ENCODE data around the gene UBE2Q1.

DNA sequence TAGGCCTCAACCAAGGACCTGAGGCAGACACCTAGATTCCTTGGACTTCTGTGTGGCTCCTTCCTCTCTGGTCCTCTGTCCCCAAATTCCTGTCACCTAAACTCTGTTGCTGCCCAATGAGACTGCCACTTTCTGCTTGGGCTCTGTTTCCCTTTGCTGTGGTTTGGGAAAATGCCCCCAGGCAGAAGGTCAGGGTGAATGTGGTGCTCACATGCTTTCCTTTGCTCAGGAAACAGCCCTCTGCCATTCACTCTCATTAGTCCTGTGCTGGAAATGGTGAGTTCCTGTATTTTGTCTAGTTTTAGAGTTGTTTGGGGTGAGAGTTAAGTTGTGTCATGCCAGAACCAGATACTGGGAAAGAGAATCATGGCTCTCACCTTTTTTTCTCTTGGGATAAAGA is 33.6 kb downstream of the UBE2Q1 start:
- TF ChIP-seq, protein P1, sequence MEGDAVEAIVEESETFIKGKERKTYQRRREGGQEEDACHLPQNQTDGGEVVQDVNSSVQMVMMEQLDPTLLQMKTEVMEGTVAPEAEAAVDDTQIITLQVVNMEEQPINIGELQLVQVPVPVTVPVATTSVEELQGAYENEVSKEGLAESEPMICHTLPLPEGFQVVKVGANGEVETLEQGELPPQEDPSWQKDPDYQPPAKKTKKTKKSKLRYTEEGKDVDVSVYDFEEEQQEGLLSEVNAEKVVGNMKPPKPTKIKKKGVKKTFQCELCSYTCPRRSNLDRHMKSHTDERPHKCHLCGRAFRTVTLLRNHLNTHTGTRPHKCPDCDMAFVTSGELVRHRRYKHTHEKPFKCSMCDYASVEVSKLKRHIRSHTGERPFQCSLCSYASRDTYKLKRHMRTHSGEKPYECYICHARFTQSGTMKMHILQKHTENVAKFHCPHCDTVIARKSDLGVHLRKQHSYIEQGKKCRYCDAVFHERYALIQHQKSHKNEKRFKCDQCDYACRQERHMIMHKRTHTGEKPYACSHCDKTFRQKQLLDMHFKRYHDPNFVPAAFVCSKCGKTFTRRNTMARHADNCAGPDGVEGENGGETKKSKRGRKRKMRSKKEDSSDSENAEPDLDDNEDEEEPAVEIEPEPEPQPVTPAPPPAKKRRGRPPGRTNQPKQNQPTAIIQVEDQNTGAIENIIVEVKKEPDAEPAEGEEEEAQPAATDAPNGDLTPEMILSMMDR (IDR thresholded peaks at IDR 0.05): no peak
- no peak for TF ChIP-seq POLR2A (IDR thresholded peaks at IDR 0.05)
